Stimulated activated CD4-positive, alpha-beta T cell treated with anti-CD3 and anti-CD28 coated beads, Interleukin-2, amount 100 ng/mL, for 48 hours (primary cell): ENCODE data around the gene MS4A10.
"Not testable (repeated sequence)": the region's sequence is repeated elsewhere in the genome, so short reads cannot be mapped to it uniquely, and the experiment has no call there.

Experiments used
- DNase-seq, 2 donors: peaks; one replicate each; pipeline ENCODE4 v3.0.0-alpha.2; 2020

Gene MS4A10

GRCh38 chr11:60785136-60785535 is at the start of gene MS4A10:
Gene MS4A10 (plus strand): TSS chr11:60785333. CDS start chr11:60790336, 5,003 bp downstream.
- DNase-seq: no peak

GRCh38 chr11:60739114-60739513 is 46.0 kb upstream of the MS4A10 start:
- no peak for DNase-seq

DNA sequence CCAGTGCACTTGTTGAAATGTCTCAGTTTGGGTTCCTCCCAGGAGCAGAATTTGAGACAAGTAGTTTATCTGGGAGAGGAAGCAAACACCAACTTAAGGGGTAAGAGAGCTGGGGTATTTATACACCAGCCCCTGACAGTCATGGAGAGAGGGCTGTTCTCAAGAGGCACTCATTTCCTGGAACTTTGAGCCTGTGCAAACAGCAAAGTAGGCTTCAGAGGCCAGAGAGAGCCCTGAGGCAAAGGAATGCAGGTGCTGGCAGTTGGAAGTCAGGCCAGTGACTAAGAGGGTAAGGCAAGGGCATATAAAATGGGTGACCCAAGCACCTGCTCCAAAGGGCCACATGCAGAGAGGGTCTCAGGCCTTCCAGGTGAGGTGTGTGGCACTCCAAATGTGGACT is 44.6 kb upstream of the MS4A10 start:
- no peak for DNase-seq

DNA sequence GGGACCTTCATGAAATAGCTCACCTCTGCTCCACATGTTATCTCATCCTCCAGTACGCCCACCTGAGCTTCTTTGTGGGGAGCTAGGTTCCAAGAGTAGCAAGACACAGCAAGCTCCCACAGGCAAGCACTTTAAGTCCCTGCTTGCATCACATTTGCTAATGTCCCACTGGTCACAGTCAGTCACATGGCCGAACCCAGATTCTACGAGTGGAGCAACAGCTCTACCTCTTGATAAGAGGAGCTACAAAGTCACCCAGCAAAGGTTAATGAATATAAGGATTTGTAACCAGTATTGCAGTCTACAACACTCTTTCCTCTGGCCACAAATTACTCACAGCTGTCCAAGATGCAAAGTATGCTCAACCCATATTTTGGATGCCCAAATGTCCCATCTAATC is 43.7 kb upstream of the MS4A10 start:
- no peak for DNase-seq

DNA sequence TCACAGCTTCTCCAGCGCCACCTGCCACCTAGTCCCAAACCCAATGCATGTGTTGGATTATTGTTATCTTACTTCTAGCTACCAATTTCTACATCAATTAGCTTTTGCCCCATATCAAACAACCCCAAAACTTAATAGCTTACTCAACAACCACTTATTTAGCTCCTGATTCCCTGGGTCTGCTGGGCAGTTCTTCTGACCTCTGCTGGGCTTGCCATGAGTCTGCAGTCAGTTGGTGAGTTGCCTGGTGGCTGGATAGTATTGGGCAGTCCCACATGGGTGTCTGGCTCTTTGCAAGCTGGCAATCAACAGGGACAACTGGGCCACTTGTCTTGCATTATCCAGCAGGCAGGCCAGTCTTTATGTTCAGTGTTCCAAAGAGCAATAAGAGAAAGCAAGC is 42.1 kb upstream of the MS4A10 start:
- DNase-seq: no peak

DNA sequence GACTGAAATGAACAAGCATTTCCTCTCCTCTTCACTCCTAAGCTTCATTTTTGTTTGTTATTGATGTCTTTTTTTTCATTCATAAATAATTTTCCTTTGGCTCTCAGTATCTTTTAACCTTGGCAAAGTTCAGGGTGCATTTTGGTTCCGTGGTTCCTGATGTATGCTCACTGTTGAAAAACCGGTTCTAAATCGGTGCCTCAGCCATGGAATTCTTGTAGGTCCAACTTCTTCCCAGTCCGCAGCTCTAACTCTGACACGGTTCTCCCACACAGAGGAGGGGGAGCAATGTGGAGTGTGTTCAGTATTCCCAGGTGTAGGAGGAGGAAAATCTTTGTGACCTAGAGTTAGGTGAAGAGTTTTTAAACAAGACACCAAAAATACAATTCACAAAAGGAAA is 41.0 kb upstream of the MS4A10 start:
- no peak for DNase-seq

DNA sequence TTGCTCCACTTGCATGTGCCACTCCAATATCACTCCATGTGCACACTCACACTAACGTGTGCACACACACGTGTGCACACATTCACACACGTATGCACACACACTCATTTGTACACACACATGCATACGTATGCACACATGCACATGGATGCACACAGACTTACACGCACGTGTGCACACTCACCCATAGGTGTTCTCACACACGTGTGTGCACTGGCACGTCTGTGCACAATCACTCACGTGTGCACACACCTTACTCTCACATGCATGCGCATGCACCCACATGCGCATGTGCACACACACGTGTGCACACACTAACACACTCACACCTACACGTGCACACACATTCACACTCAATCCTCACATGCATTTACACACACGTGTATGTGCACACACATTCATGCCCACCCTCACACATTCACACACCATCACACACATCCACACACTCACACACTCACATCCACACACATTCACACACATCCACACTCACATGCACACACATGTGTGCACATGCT is 37.7 kb upstream of the MS4A10 start:
- DNase-seq: no peak

DNA sequence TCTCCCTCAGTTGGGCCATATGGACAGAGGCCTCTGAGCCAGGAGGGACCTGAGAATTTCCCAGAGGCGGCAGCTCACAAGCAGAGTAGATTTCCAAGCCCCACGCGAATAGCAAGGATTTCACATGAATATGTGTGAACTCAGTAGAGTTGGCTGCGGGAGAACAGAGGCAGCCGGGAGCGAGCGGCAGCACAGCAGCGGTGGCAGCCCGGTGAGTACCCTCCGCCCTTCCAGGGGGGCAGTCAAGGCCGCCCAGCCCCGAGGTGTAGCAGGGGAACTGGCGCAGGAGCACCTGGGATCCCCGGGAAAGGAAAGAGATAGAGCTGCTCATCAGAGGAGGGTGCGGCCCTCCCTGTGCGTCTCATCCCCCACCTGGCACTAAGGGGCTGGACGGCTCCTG is 36.9 kb upstream of the MS4A10 start:
- DNase-seq: no peak

DNA sequence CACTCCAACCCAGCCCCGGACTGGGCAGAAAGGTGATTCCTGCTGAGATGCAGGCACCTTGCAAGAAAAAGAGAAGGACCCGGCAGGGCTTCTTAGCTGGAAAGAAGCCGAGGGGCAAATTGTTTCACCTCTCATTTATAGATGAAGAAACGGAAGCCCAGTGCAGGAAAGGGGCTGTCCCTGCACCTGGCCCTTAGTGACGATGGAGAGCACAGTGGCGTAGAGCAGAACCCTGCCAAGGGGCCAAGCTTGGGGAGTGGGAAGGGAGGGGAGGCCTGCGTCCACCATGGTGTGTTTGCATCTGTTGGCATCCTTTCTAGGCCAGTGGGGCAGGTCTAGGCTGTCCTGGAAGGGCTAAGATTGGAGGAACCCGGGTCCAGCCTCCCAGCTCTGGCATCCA is 36.3 kb upstream of the MS4A10 start:
- DNase-seq: no peak

- no peak for DNase-seq
These were observed 34.2 kb upstream of the MS4A10 start for GRCh38 chr11:60750911-60751310.

DNA sequence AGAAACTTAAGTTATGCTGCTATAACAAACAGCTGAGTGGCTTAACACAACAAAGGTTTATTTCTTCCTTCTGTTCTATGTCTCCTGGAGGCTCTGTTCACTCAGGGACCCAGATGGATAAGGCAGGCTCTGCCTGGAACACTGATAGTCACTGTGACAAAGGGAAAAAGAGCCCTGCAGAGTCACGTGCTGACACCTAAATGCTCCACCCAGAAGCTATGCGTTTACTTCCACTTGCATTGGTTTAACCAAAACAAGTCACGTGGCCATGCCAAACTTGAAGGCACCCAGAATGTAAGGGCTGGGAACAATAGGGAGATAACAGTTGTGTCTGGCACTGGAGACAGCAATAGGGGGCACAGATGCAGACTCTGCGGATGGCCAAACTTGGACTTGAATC is 31.8 kb upstream of the MS4A10 start:
- DNase-seq: no peak

GRCh38 chr11:60754887-60755286 is 30.2 kb upstream of the MS4A10 start:
- DNase-seq: no peak

DNA sequence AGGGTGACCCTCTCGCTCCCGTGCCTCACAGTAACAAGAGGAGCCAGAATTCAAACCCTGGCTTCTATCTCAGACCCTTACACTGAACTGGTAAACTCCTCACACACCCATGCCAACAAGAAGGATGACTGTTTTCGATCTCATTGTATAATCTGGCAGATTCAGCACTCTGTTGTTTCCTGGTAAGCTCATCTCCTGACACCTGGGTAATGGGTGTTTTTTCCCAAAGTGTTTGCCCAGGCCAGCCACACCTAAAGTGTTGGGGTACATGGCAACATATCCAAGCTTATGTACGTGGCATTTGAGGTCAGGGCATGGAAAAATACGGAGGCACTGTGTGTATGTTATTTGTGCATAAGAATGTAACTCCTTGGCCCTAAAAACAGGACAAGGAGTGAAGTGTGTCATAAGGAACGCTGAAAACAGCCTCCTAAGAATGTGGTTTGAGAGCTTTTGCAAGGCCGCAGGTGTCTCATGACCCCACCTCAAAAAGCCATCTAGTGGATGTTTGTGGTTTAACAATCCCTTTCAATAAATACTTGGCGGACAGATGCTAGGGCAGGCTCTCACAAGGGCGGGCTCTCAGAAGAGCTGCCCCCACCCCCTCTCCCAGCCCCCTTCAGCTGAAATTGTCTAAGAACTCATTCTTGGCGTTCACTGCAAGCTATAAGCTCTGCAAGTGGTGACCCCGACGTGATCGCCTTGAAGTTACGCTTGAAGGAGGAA is 28.7 kb upstream of the MS4A10 start, which contains the start of gene MS4A15:
Gene MS4A15 (plus strand): TSS at position 561 of the 726 bp plus-strand sequence. CDS start 6,867 bp downstream, outside the sequence.
- no peak for DNase-seq

- no peak for DNase-seq
These were observed 27.8 kb upstream of the MS4A10 start for GRCh38 chr11:60757231-60757800.

- not testable (repeated sequence) for DNase-seq
These were observed 26.5 kb upstream of the MS4A10 start for GRCh38 chr11:60758671-60759070.

DNA sequence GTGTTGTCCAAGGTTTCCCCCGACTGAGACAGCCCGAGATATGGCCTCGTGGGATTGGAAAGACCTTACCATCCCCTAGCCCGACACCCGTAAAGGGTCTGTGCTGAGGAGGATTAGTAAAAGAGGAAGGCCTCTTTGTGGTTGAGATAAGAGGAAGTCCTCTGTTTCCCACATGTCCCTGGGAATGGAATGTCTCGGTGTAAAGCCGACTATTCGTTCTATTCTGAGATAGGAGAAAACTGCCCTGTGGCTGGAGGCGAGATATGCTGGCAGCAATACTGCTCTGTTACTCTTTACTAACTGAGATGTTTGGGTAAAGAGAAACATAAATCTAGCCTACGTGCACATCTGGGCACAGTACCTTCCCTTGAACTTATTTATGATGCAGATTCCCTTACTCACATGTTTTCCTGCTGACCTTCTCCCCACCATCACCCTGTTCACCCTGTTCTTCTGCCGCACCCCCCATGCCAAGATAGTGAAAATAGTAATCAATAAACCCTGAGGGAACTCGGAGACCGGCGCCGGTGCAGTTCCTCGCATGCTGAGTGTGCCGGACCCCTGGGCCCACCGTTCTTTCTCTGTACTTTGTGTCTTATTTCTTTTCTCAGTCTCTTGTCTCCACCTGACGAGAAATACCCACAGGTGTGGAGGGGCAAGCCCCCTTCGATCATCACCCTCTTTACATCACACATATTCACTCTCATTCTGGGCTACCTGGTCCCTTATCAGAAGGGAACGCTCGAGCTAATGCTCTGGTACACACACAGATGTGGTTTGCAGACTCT is 25.5 kb upstream of the MS4A10 start:
- DNase-seq: not testable (repeated sequence)

GRCh38 chr11:60761436-60762190 is 23.5 kb upstream of the MS4A10 start:
- DNase-seq: no peak

DNA sequence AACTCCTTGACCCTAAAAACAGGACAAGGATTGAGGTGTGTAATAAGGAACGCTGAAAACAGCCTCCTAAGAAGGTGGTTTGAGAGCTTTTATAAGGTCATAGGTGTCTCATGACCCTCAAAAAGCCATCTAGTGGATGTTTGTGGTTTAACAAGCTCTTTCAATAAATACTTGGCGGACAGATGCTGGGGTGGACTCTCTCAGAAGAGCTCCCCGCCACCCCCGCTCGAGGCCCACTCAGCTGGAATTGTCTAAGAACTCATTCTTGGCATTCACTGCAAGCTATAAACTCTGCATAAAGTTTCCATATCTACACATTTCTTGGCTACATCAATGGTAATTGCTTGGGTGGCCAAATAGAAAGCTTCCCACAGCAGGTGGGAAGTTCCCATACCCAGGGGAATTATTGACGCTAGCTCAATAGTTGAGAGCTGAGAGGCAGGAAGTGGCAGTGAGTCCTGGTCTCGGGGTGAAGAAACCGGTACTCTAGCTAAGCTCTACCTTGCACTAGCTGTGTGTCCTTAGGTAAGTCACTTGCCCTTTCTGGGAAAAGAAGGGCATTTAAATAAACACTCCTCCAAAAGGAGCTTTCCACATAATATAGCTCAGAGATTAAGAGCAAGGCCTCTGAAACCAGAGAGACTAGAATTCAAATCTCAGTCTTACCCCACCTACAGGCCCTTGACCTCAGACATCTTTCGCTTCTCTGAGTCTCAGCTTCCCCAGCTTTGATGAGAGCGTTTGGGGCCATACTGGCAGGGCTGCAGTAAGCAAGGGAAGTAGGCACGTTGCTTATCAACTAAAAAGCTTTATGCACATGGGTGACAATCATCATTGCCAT is 22.1 kb upstream of the MS4A10 start:
- DNase-seq: no peak

GRCh38 chr11:60763692-60764369 is 21.3 kb upstream of the MS4A10 start:
- no peak for DNase-seq

GRCh38 chr11:60764879-60765278 is 20.3 kb upstream of the MS4A10 start:
- DNase-seq: no peak

DNA sequence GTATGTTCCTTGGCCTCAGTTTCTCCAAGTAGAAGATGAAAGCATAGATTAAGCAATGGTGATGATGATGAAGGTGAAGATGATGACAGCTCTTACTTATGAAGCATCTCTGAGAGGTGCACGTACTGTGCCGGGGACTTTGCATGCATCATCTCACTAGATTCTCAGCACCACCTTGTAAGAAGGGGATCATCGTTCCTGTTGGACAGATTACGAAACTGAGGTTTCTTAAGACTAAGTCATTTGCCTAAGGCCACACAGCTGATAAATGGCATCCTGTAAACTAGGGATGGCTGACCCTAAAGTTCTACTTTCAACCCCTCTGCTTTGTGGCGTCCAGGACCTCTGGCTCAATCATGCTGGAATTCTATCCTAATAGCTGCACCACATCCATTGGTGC is 19.8 kb upstream of the MS4A10 start:
- DNase-seq: no peak
